Renal pelvis (tissue), 12 donors: ENCODE data around the gene RXFP3. TPM values are rescaled to one million over a fixed set of nuclear protein-coding genes. Genes with fewer than 3 reads are reported as not detected.
"Not testable (repeated sequence)": the region's sequence is repeated elsewhere in the genome, so short reads cannot be mapped to it uniquely, and the experiment has no call there.

ENCODE experiments used
- DNase-seq: peaks from one replicate; pipeline ENCODE4 v3.0.0-alpha.2; 2013
- long read RNA-seq, 16 experiments: transcript quantifications; one replicate each; lab custom pipeline, GENCODE V29; 2026
- polyA plus RNA-seq, 3 donors: library from polyadenylated mRNA; unstranded; fragments of 120-200 nt; gene quantifications; one replicate each; pipeline ENCODE4 v1.2.1, GENCODE V29; 2013; ENCODE audit not compliant: insufficient read length in 3 of 3

RXFP3 gene
- polyA plus RNA-seq: under 1 TPM; 0.18 to 0.33 (median 0.23) TPM
- long read RNA-seq, donor 1, partial matches to known transcripts: 0 of 1 reads
- long read RNA-seq, donor 1, other reads (novel, unspliced or antisense): 0 of 1 reads
- long read RNA-seq, donor 2: 0 reads
- long read RNA-seq, donor 3: 0 reads
- long read RNA-seq, donor 4: 0 reads
- long read RNA-seq, donor 5: 0 reads
- long read RNA-seq, donor 6: 0 reads
- long read RNA-seq, donor 7, partial matches to known transcripts: 0 of 1 reads
- long read RNA-seq, donor 7, other reads (novel, unspliced or antisense): 0 of 1 reads
- long read RNA-seq, donor 8: 0 reads
- long read RNA-seq, donor 9: 0 reads
- long read RNA-seq, donor 10: 0 reads
- long read RNA-seq, donor 11: 0 reads
- long read RNA-seq, donor 12: 0 reads
- long read RNA-seq, donor 13: 0 reads
- long read RNA-seq, donor 14: 0 reads
- long read RNA-seq, donor 15: 0 reads
- long read RNA-seq, donor 16: 0 reads

DNA sequence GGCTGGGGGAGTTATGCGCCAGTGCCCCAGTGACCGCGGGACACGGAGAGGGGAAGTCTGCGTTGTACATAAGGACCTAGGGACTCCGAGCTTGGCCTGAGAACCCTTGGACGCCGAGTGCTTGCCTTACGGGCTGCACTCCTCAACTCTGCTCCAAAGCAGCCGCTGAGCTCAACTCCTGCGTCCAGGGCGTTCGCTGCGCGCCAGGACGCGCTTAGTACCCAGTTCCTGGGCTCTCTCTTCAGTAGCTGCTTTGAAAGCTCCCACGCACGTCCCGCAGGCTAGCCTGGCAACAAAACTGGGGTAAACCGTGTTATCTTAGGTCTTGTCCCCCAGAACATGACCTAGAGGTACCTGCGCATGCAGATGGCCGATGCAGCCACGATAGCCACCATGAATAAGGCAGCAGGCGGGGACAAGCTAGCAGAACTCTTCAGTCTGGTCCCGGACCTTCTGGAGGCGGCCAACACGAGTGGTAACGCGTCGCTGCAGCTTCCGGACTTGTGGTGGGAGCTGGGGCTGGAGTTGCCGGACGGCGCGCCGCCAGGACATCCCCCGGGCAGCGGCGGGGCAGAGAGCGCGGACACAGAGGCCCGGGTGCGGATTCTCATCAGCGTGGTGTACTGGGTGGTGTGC, at the start of gene RXFP3:
Gene RXFP3, plus strand, starts transcription at position 6 of the 636 bp plus-strand sequence. Its CDS starts 355 bp downstream, at position 361.
- DNase-seq: no peak

GRCh38 chr5:33887268-33887667, 48.9 kb upstream of the RXFP3 start:
- DNase-seq: no peak

DNA sequence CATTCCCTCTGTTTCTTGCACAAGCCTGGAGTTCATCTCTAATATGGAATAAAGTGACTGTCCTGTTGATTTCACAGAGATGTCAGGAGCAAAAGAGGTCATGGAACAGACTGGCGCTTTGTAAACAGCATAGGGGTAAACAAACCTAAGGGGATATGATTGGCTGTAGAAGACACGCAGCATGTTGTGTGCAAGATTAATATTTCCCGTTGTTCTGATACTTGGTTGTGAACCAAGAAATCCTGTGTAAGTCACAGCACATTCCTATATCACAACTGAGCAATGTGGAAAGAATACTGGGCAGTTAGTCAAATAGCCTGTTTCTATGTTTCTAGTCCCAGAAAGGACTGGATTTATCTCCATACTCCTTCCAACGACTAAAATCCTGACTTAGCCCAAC, 47.6 kb upstream of the RXFP3 start:
- no peak for DNase-seq

GRCh38 chr5:33890131-33891032, 45.8 kb upstream of the RXFP3 start:
- no peak for DNase-seq

- no peak for DNase-seq
Observed at GRCh38 chr5:33891446-33891787, 44.8 kb upstream of the RXFP3 start.

DNA sequence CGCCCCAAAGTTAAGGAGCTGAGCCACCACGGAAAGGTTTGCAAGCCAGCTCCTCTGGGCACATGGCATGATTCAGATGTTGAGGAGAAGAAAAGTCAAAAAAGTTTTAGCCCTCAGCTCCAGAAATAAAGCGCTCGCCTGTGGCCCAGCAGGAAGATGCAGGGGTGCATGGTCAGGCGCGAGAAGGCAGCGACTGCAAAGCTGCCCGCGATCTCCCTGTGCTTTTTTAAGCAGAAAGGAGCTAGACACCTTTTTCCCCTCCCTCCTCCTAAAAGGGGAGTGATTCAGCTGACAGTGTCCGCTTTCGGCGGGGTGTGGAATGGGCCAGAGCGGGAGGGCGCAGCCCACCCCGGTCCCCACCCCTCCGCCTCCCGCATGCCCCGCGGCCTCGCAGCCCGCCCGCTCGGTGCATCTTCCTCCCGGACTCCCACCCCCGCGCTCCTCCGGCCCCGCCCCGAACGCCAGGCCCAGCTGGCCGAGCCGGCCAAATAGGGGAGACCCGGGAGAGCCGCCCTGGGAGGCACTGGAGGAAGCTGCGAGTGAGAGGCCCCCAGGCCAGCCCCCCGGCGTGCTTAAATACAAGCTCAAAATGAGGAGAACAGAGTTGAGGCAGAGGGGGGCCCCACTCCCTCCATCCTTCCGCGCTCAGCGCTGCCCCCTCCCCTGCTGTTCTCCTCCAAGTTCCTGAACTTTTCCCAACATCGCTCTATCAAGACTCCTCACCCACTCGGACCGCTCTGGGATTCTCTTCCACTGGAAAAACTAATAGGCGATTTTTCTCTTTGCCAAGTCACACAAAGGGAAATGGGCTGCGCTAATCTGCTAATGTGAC, 44.2 kb upstream of the RXFP3 start, which contains the start of gene ADAMTS12:
Gene ADAMTS12, minus strand, starts transcription at position 203 of the 832 bp plus-strand sequence. Its CDS starts 134 bp downstream, at position 69.
- DNase-seq: peak; percentile 60

GRCh38 chr5:33892620-33893137, 43.5 kb upstream of the RXFP3 start:
- DNase-seq: peak; percentile 58

- no peak for DNase-seq
Observed at GRCh38 chr5:33894566-33894965, 41.6 kb upstream of the RXFP3 start.

GRCh38 chr5:33901156-33901555, 35.0 kb upstream of the RXFP3 start:
- DNase-seq: no peak

- DNase-seq: no peak
Observed at GRCh38 chr5:33903118-33903517, 33.1 kb upstream of the RXFP3 start.

DNA sequence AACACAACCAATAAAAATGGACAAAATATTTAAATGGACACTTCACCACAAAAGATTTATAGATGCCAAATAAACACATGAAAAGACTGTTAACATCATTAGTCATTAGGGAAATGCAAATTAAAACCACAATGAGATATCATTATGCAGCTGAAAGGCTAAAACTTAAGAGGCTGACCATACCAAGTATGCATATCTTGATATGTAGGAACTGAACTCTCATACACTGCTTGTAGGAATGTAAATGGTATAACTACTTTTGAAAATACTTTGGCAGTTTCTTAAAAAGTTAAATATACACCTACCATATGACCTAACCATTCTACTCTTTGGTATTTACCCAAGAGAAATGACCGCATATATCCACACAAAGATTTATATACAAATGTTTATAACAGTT, 30.8 kb upstream of the RXFP3 start:
- no peak for DNase-seq

- DNase-seq: not testable (repeated sequence)
Observed at GRCh38 chr5:33906248-33906647, 29.9 kb upstream of the RXFP3 start.

GRCh38 chr5:33914844-33915243, 21.3 kb upstream of the RXFP3 start:
- not testable (repeated sequence) for DNase-seq

GRCh38 chr5:33921002-33921401, 15.2 kb upstream of the RXFP3 start:
- DNase-seq: no peak

- no peak for DNase-seq
Observed at GRCh38 chr5:33925278-33925677, 10.9 kb upstream of the RXFP3 start.

- DNase-seq: no peak
Observed at GRCh38 chr5:33927685-33928084, 8.5 kb upstream of the RXFP3 start.

- no peak for DNase-seq
Observed at GRCh38 chr5:33928283-33928682, 7.9 kb upstream of the RXFP3 start.

GRCh38 chr5:33929925-33930690, 6.1 kb upstream of the RXFP3 start:
- DNase-seq: no peak

GRCh38 chr5:33931136-33931535, 5.0 kb upstream of the RXFP3 start:
- DNase-seq: no peak

DNA sequence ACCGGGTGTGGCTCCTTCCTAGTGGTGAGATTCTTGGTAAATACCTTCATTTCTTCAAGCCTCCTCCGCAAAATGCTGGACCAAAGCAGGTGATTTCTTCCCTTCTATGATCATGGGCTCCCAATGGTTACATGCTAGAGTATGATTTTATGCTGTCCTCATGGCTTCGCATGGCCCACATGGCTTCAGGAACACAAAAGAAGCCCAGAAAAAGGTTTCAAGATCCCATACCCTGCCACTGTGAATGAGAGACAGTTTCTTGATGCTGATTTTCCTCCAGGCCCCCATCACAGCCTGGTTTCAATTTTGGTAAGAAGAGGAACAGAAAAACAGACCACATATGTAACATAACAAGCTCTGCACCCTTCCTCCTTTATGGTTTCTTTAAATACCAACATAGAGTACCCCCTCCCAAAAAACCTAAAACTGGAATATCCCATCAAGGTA, 2.4 kb upstream of the RXFP3 start:
- no peak for DNase-seq
